Gastrocnemius medialis (tissue), 4 donors: Measurements from ENCODE around the gene UBE3C.

ENCODE experiments used
- CTCF ChIP-seq, 5 experiments: fragments of 450-650 bp in 3 of 5; fragments of 200-600 bp in 2 of 5; sonication (generic) in 2 of 5; IDR thresholded peaks in 4 of 5; conservative IDR thresholded peaks in 1 of 5; 1 replicate in 4 of 5; 2 replicates in 1 of 5; pipeline ENCODE4 v1.5.1; 2016 to 2019; ENCODE audit warnings: antibody characterized with exemption in 5 of 5, mild to moderate bottlenecking in 3 of 5, moderate library complexity in 3 of 5
- POLR2A ChIP-seq, 2 donors: fragments of 450-650 bp; IDR thresholded peaks; one replicate each; pipeline ENCODE4 v1.6.1; 2017; ENCODE audit warnings: antibody characterized with exemption in 2 of 2, mild to moderate bottlenecking in 2 of 2, moderate library complexity in 2 of 2

DNA sequence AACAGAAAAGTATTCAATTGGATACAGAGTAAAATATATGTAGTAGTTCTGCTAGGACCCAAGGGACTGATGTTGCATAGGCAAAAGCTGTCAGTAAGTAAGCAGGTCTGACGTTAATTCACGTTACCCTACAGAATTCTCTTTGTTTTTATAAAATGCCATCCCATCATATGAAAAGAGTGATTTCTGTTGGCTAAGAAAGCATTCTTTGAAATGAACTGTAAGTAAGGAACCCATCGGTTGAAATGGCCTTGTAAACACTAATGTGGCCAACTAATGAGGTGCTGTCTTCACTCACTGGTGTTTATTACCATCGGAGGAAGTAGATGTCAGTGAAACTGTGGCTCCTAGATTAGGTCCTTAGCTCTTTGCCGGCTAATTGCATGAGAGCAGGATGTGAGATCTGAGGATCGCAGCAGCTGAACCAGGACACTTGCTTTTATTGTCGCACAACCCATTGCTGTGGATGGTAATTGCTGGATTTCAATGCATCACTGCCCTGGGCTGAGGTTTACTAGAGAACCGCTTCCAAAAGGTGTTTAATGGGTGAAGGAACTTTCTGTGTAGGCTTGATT lies 49.5 kb downstream of the UBE3C start:
- TF ChIP-seq CTCF (IDR thresholded peaks at IDR 0.05 in 4 of 5, conservative IDR thresholded peaks at IDR 0.05 in 1 of 5), result no peak
- TF ChIP-seq POLR2A (IDR thresholded peaks at IDR 0.05), result no peak
